MCF 10A (cell line): ENCODE results near the gene MKNK1. TPM values are rescaled to one million over a fixed set of nuclear protein-coding genes. Genes with fewer than 3 reads are reported as not detected.

Experiments used
- BruUV-seq: library from RNA; stranded (reverse); fragments of 400-500 nt; replicated peaks from 2 replicates; lab custom pipeline; 2021; lab: Mats Ljungman, UMichigan
- CTCF ChIA-PET: fragments of 300-600 bp; sonication (Branson Sonifier 250); formaldehyde crosslinking; extraction: SDS; loops from one replicate; lab custom pipeline; 2021; ENCODE audit warnings: antibody characterized with exemption, inconsistent platforms; lab: Yijun Ruan, JAX
- POLR2A ChIA-PET: fragments of 300-600, 350-650 bp; sonication (Branson Sonifier 250); formaldehyde crosslinking; extraction: SDS; loops from one replicate; lab custom pipeline; 2020; ENCODE audit warnings: antibody characterized with exemption, inconsistent platforms; lab: Yijun Ruan, JAX
- DNase-seq: peaks from one replicate; pipeline ENCODE4 v3.0.0-alpha.2; 2018; ENCODE audit not compliant: unreplicated experiment
- H3K27ac Mint-ChIP-seq: one replicate; pipeline ENCODE4 v1.8.0; 2022; ENCODE audit warnings: mild to moderate bottlenecking, low read depth, mixed read lengths; ENCODE audit not compliant: unreplicated experiment
- H3K27me3 Mint-ChIP-seq: one replicate; pipeline ENCODE4 v1.8.0; 2022; ENCODE audit warnings: mixed read lengths; ENCODE audit not compliant: insufficient read depth, unreplicated experiment
- H3K36me3 Mint-ChIP-seq: one replicate; pipeline ENCODE4 v1.8.0; 2022; ENCODE audit warnings: mild to moderate bottlenecking, moderate library complexity, mixed read lengths; ENCODE audit not compliant: insufficient read depth, unreplicated experiment
- H3K4me1 Mint-ChIP-seq: one replicate; pipeline ENCODE4 v1.8.0; 2022; ENCODE audit warnings: mixed read lengths; ENCODE audit not compliant: insufficient read depth, unreplicated experiment
- H3K4me3 Mint-ChIP-seq: one replicate; pipeline ENCODE4 v1.8.0; 2022; ENCODE audit warnings: mild to moderate bottlenecking, moderate library complexity, mixed read lengths; ENCODE audit not compliant: unreplicated experiment
- H3K9me3 Mint-ChIP-seq: one replicate; pipeline ENCODE4 v1.8.0; 2022; ENCODE audit warnings: mixed read lengths; ENCODE audit not compliant: unreplicated experiment
- intact Hi-C: fragments of 100-400 bp; cut with micrococcal nuclease; formaldehyde crosslinking; loops from 2 replicates; pipeline ENCODE4 v1.14.1; 2022
- total RNA-seq: library from RNA; stranded (reverse); gene quantifications from 2 replicates; pipeline ENCODE4 v1.2.3, GENCODE V29; 2022
- TF ChIP-seq, protein P1 (sequence below): fragments of 200-600 bp; IDR thresholded peaks from one replicate; pipeline ENCODE4 v1.8.0; 2022; ENCODE audit warnings: antibody characterized with exemption, mild to moderate bottlenecking; ENCODE audit not compliant: unreplicated experiment

The MKNK1 gene
- total RNA-seq, 1 experiment from 2014 or later: 25.6 TPM

GRCh38 chr1:46516200-46516950 lies 87.7 kb downstream of the MKNK1 start:
- no peaks in the 10 kb centered on the region for H3K27me3 Mint-ChIP-seq
- POLR2A ChIA-PET: interaction anchor here (1.0 to 1.2 kb wide), 2 partner anchors 8 to 115 kb away, joined by 3 read pairs; no protein-coding TSS in a partner anchor
- H3K9me3 Mint-ChIP-seq: no peaks in the 10 kb centered on the region
- DNase-seq: no peak
- H3K27ac Mint-ChIP-seq: no peak overlapping the region
- intact Hi-C loops: no loop called here
- H3K36me3 Mint-ChIP-seq: no peaks in the 10 kb centered on the region
- BruUV-seq: no TSS peak
- H3K4me3 Mint-ChIP-seq: no peak overlapping the region
- peaks cover 30% of the 10 kb centered on the region for H3K4me1 Mint-ChIP-seq
- CTCF ChIA-PET: interaction anchor here (0.6 to 1.6 kb wide), 5 partner anchors 11 to 114 kb away, joined by 3 to 7 read pairs (median 5); no protein-coding TSS in a partner anchor
- TF ChIP-seq, protein P1, sequence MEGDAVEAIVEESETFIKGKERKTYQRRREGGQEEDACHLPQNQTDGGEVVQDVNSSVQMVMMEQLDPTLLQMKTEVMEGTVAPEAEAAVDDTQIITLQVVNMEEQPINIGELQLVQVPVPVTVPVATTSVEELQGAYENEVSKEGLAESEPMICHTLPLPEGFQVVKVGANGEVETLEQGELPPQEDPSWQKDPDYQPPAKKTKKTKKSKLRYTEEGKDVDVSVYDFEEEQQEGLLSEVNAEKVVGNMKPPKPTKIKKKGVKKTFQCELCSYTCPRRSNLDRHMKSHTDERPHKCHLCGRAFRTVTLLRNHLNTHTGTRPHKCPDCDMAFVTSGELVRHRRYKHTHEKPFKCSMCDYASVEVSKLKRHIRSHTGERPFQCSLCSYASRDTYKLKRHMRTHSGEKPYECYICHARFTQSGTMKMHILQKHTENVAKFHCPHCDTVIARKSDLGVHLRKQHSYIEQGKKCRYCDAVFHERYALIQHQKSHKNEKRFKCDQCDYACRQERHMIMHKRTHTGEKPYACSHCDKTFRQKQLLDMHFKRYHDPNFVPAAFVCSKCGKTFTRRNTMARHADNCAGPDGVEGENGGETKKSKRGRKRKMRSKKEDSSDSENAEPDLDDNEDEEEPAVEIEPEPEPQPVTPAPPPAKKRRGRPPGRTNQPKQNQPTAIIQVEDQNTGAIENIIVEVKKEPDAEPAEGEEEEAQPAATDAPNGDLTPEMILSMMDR: no peak

DNA sequence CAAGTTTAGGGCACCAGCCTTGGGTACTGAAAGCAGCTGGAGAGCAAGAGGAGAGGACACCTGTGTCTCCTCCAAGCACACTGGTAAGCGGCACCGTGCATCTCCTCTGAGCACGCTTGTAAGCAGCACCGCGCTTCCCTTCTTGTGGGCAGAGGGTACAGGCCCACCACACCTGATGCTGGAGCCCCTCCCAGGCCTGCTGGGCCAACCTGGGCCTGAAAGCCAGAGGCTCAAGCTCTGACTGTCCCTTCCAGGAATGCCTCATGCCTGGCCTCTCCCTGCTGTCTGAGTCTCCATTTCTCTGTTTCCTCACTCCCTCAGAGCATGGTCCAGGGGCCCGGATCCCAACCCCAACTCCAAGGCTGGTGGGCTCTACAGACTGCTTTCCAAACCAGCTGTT lies 88.5 kb downstream of the MKNK1 start:
- Mint-ChIP-seq H3K4me1 (peaks cover 25% of the 10 kb centered on the region), H3K36me3 (no peaks in the 10 kb centered on the region), H3K9me3 (no peaks in the 10 kb centered on the region), H3K4me3 (no peak overlapping the region), H3K27ac (no peak overlapping the region), H3K27me3 (no peaks in the 10 kb centered on the region)
- ChIA-PET CTCF (interaction anchor here (0.6 to 1.6 kb wide), 3 partner anchors 11 to 113 kb away, joined by 3 to 7 read pairs (median 6); no protein-coding TSS in a partner anchor), POLR2A (interaction anchor here (1.2 kb wide), 1 partner anchor 116 kb away, joined by 3 read pairs; no protein-coding TSS in a partner anchor)
- TF ChIP-seq, protein P1: no peak
- intact Hi-C loops: no loop called here
- no peak for DNase-seq
- no TSS peak for BruUV-seq

GRCh38 chr1:46513536-46513935 lies 90.5 kb downstream of the MKNK1 start:
- Mint-ChIP-seq H3K4me1 (peaks cover 20% of the 10 kb centered on the region), H3K9me3 (no peaks in the 10 kb centered on the region), H3K27ac (no peak overlapping the region), H3K27me3 (no peaks in the 10 kb centered on the region), H3K4me3 (no peak overlapping the region), H3K36me3 (no peaks in the 10 kb centered on the region)
- CTCF ChIA-PET: interaction anchor here (0.6 to 1.2 kb wide), 5 partner anchors 9 to 214 kb away, joined by 3 to 5 read pairs (median 4); no protein-coding TSS in a partner anchor
- BruUV-seq: no TSS peak
- intact Hi-C loops: no loop called here
- POLR2A ChIA-PET: interaction anchor here (1.0 kb wide), 1 partner anchor 31 kb away, joined by 3 read pairs; no protein-coding TSS in a partner anchor
- DNase-seq: no peak
- TF ChIP-seq, protein P1: no peak

GRCh38 chr1:46512792-46513190 lies 91.3 kb downstream of the MKNK1 start:
- Mint-ChIP-seq H3K27ac (no peak overlapping the region), H3K9me3 (no peaks in the 10 kb centered on the region), H3K36me3 (no peaks in the 10 kb centered on the region), H3K4me1 (peaks cover 13% of the 10 kb centered on the region), H3K27me3 (no peaks in the 10 kb centered on the region), H3K4me3 (no peak overlapping the region)
- ChIA-PET CTCF (interaction anchor here (0.6 to 1.2 kb wide), 3 partner anchors 10 to 207 kb away, joined by 3 to 5 read pairs (median 5); no protein-coding TSS in a partner anchor), POLR2A (no interaction called here)
- BruUV-seq: no TSS peak
- intact Hi-C loops: no loop called here
- TF ChIP-seq, protein P1: no peak
- DNase-seq: no peak
